IPS DF 6.9 (cell line): ENCODE data around the gene GPR152.
"Not testable (repeated sequence)": the region's sequence is repeated elsewhere in the genome, so short reads cannot be mapped to it uniquely, and the experiment has no call there.

Experiments
- DNase-seq: peaks from one replicate; pipeline ENCODE4 v3.0.0-alpha.2; 2013; ENCODE audit warnings: low read depth, low spot score
- H3K27ac ChIP-seq: one replicate; pipeline ENCODE4 v1.5.1; 2013; ENCODE audit warnings: low read length, control low read depth
- H3K27me3 ChIP-seq: 2 replicates; pipeline ENCODE4 v1.6.1; 2013; ENCODE audit warnings: mild to moderate bottlenecking, low read length; ENCODE audit not compliant: control insufficient read depth, insufficient read depth
- H3K36me3 ChIP-seq: 2 replicates; pipeline ENCODE4 v1.6.1; 2013; ENCODE audit warnings: low read length; ENCODE audit not compliant: control insufficient read depth, insufficient read depth
- H3K4me1 ChIP-seq: 2 replicates; pipeline ENCODE4 v1.6.1; 2013; ENCODE audit warnings: low read length; ENCODE audit not compliant: control insufficient read depth, insufficient read depth
- H3K4me3 ChIP-seq: 2 replicates; pipeline ENCODE4 v1.5.1; 2013; ENCODE audit warnings: mild to moderate bottlenecking, low read length
- H3K9me3 ChIP-seq: 2 replicates; pipeline ENCODE4 v1.6.1; 2013; ENCODE audit warnings: low read length, inconsistent platforms; ENCODE audit not compliant: control insufficient read depth, insufficient read depth
- WGBS: extraction: QIAGEN DNeasy Blood & Tissue Kit; methylation state at CpG from one replicate; pipeline ENCODE4 v1.1.7; 2013; ENCODE audit warnings: mixed read lengths, missing lambda C conversion rate; ENCODE audit not compliant: insufficient read length, insufficient coverage; 5-methylcytosine and 5-hydroxymethylcytosine counted together

The GPR152 gene

DNA sequence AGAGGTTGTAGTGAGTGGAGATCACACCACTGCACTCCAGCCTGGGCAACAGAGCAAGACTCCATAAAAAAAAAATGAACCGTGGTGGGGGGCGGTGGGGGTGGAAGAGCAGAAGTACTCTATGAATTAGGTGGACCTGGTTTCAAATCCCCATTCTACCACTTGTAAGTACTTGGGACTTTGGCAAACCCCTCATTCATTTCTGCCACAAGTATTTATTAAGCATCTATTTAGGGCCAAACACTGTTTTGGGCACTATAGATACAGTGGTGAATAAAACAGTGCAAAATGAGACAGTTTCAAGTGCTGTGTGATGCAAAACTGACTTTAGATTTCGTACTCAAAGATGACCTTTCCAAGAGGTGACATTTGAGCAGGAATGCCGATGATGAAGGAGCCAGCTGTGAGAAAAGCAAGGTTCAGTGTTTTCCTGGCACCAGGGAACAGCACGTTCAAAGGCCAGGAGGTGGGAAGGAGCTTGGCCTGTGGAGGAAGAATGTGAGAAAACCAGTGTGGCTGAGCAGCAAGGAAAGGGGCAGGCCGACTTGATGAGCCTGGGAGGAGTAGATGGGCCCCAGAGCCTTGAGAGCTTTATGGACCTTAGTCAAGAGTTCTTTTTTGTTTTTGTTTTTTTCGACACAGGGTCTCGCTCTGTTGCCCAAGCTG is 17.9 kb upstream of the GPR152 start:
- H3K27me3 ChIP-seq: no peaks in the 10 kb centered on the region

DNA sequence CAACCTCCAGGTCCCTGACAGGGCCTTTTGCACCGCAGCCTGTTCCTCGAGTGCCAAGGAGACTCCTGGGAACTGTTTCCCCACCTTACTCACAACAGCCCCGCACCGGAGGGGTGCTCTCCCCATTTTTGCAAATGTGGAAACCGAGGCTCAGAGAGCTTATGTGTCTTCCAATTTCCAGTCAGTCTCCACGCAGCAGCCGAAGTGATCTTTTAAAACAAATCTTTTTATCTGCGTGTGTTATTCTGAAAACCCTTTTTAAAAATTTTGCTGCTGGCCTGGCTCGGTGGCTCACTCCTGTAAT is 16.9 kb upstream of the GPR152 start:
- no CpG with 5 or more reads among the region's 9 CpGs for WGBS
- H3K9me3 ChIP-seq: no peaks in the 10 kb centered on the region
- no peaks in the 10 kb centered on the region; the same call in 1 of the 2 replicates for H3K4me1 ChIP-seq
- no peaks in the 10 kb centered on the region for H3K27me3 ChIP-seq
- H3K36me3 ChIP-seq: no peaks in the 10 kb centered on the region
- DNase-seq: no peak
- peak overlapping the region; percentile 93; the same call in 1 of the 2 replicates for H3K4me3 ChIP-seq
- no peak overlapping the region for H3K27ac ChIP-seq

More for the DNA sequence above, 17.9 kb upstream of the GPR152 start:
- no peaks in the 10 kb centered on the region for H3K9me3 ChIP-seq
- no peaks in the 10 kb centered on the region for H3K36me3 ChIP-seq
- no peak for DNase-seq
- no peak overlapping the region for H3K27ac ChIP-seq
- no peak overlapping the region for H3K4me3 ChIP-seq
- no peaks in the 10 kb centered on the region; the same call in 1 of the 2 replicates for H3K4me1 ChIP-seq
- no CpG with 5 or more reads among the region's 8 CpGs for WGBS

- no peaks in the 10 kb centered on the region for H3K36me3 ChIP-seq
- H3K27me3 ChIP-seq: no peaks in the 10 kb centered on the region
- no peak within 1 kb of the TSS for H3K27ac ChIP-seq
- H3K4me3 ChIP-seq: peak within 1 kb of the TSS; percentile 93; the same call in 1 of the 2 replicates
- peak; percentile 76 for DNase-seq
- H3K9me3 ChIP-seq: no peaks in the 10 kb centered on the region
- WGBS: no CpG with 5 or more reads among the region's 76 CpGs
- no peaks in the 10 kb centered on the region; the same call in 1 of the 2 replicates for H3K4me1 ChIP-seq
These were observed 16.4 kb upstream of the GPR152 start, which contains the start of gene TMEM134 for GRCh38 chr11:67468759-67469507. TMEM134 (minus strand) TSS chr11:67469251; CDS start chr11:67469192, 59 bp downstream.

GRCh38 chr11:67468456-67468758 is 15.9 kb upstream of the GPR152 start:
- peak overlapping the region; percentile 93; the same call in 1 of the 2 replicates for H3K4me3 ChIP-seq
- no peak for DNase-seq
- H3K36me3 ChIP-seq: no peaks in the 10 kb centered on the region
- H3K27ac ChIP-seq: no peak overlapping the region
- whole genome bisulfite sequencing: no CpG with 5 or more reads among the region's 6 CpGs
- no peaks in the 10 kb centered on the region; the same call in 1 of the 2 replicates for H3K4me1 ChIP-seq
- H3K27me3 ChIP-seq: no peaks in the 10 kb centered on the region
- no peaks in the 10 kb centered on the region for H3K9me3 ChIP-seq

GRCh38 chr11:67468056-67468455 is 15.5 kb upstream of the GPR152 start:
- no peaks in the 10 kb centered on the region; the same call in 1 of the 2 replicates for H3K4me1 ChIP-seq
- whole genome bisulfite sequencing: no CpG with 5 or more reads among the region's 5 CpGs

DNA sequence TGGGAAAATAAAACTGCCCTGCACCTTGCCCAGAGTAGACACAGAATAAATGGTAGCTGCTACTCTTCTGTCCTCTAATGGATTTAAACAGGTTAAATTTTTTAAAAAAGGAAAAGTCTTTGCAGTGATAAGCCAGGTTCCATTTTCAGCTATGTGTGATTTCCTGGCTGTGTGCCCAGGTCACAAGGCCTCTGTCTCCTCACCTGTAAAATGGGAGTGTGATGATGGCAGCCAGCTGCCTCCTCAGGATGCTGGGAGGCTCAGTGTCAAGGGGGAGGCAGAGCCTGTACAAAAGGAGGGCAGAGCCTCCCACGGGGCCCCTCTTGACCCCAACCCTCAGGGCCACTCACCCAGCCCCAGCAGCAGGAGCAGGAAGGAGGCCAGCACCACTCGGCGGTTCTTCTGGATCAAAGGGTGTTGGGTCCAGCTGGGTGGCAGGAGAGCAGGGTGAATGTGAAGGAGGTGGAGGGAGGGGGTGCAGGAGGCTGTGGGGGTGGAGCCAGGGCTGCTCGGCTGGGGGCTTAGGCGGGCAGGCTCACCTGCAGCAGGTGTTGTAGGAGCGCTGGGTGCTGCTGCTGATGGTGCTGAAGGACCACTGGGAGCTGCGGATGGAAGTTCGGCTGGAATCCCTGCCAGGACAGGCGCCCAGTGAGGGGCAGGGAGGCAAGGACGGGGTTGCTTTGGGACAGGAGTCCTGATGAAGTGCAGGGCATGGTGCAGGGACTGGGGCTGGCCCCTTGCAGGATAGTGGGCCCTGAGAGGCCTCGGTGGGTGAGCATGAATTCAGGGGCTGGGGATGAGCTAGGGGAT is 14.6 kb upstream of the GPR152 start:
- Histone ChIP-seq H3K4me3 (no peak overlapping the region), H3K27ac (no peak overlapping the region), H3K36me3 (no peaks in the 10 kb centered on the region), H3K9me3 (no peaks in the 10 kb centered on the region), H3K27me3 (no peaks in the 10 kb centered on the region), H3K4me1 (no peaks in the 10 kb centered on the region; the same call in 1 of the 2 replicates)
- no CpG with 5 or more reads among the region's 11 CpGs for WGBS
- DNase-seq: no peak

More at GRCh38 chr11:67468056-67468455, 15.5 kb upstream of the GPR152 start:
- Histone ChIP-seq H3K27me3 (no peaks in the 10 kb centered on the region), H3K9me3 (no peaks in the 10 kb centered on the region), H3K4me3 (peak overlapping the region; percentile 93; the same call in 1 of the 2 replicates), H3K36me3 (no peaks in the 10 kb centered on the region), H3K27ac (no peak overlapping the region)
- DNase-seq: no peak

DNA sequence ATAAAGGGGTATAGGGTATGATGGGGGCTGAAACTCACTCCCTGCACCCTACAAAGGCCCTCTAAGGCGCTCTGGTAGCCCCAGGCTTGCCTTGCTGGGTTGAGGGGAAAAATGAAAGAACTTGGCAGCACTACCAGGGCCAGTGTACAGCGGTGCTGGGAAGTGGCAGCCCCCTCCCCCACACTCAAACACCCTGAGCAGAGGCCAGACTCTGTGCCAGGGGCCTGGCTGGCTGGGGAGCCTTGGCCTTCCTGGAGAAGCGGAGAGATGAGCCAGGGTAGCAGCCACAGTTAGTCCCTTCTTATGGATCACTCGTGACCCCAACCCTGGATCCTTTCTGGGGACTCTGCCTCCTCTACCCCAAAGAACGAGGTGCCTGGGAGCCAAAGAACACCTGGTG is 13.8 kb upstream of the GPR152 start:
- Histone ChIP-seq H3K27ac (no peak overlapping the region), H3K27me3 (no peaks in the 10 kb centered on the region), H3K4me3 (no peak overlapping the region), H3K36me3 (no peaks in the 10 kb centered on the region), H3K4me1 (no peaks in the 10 kb centered on the region; the same call in 1 of the 2 replicates), H3K9me3 (no peaks in the 10 kb centered on the region)
- no peak for DNase-seq
- no CpG with 5 or more reads among the region's 5 CpGs for WGBS

GRCh38 chr11:67465530-67465929 is 13.0 kb upstream of the GPR152 start:
- not testable (repeated sequence) for DNase-seq, H3K27me3 ChIP-seq, H3K36me3 ChIP-seq, H3K4me1 ChIP-seq, H3K9me3 ChIP-seq, H3K27ac ChIP-seq
- no CpG with 5 or more reads among the region's 2 CpGs for WGBS
- peak overlapping the region; percentile 90; the same call in 1 of the 2 replicates for H3K4me3 ChIP-seq

DNA sequence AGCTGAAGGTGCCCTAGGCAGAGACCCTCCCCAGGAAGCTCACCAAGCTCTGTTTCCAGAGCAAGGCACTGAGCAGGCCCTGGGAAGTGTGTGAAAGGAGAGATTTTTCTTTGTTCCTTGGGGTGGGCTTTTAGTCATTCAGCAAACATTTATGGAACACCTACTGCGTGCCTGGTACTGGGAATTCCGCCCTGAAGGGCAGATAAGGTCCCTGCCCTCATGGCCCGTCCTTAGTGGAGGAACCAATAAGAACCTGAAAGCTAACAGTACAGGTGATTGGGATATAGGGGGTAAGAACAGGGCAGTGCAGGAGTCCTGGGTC is 12.6 kb upstream of the GPR152 start:
- Histone ChIP-seq H3K27ac (no peak overlapping the region), H3K36me3 (no peaks in the 10 kb centered on the region), H3K9me3 (no peaks in the 10 kb centered on the region), H3K4me3 (peak overlapping the region; percentile 90; the same call in 1 of the 2 replicates), H3K4me1 (no peaks in the 10 kb centered on the region; the same call in 1 of the 2 replicates), H3K27me3 (no peaks in the 10 kb centered on the region)
- WGBS: no CpG with 5 or more reads among the region's 3 CpGs
- DNase-seq: no peak

- no peaks in the 10 kb centered on the region for H3K36me3 ChIP-seq
- WGBS: no CpG with 5 or more reads among the region's 56 CpGs
- H3K4me1 ChIP-seq: no peaks in the 10 kb centered on the region; the same call in 1 of the 2 replicates
- H3K4me3 ChIP-seq: peak overlapping the region; percentile 90
- no peaks in the 10 kb centered on the region for H3K27me3 ChIP-seq
- no peak overlapping the region for H3K27ac ChIP-seq
- no peaks in the 10 kb centered on the region for H3K9me3 ChIP-seq
- DNase-seq: peak; percentile 47
These were observed 12.1 kb upstream of the GPR152 start for GRCh38 chr11:67464411-67465188.
